C4-2B (cell line): Measurements from ENCODE around the gene VIT.

ENCODE experiments used
- ZFX ChIP-seq: fragments of 450-650 bp; IDR thresholded peaks from 2 replicates; pipeline ENCODE4 v1.6.1; 2017
- TF ChIP-seq, protein P1 (sequence below): fragments of 450-650 bp; conservative IDR thresholded peaks from 2 replicates; pipeline ENCODE4 v1.5.1; 2017; ENCODE audit warnings: mild to moderate bottlenecking

DNA sequence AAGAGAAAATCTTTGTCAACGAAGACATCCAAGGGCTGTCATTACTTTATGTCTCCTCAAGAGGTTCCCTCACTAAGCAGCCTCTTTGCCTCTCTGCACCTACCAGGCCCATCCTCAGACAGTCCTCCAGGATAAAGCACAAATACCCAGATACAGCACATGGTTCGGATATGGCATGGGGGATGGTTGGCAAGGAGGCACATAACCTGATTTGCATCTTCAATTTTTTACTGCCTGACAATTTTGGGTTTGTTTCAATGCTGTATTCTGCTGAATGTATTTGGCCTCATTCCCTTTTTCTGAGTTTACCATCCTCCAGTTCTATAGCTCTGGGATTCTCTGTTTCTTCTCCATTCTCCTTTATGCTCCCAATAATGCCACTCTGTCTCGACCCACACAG is 78.8 kb downstream of the VIT start:
- TF ChIP-seq, protein P1, sequence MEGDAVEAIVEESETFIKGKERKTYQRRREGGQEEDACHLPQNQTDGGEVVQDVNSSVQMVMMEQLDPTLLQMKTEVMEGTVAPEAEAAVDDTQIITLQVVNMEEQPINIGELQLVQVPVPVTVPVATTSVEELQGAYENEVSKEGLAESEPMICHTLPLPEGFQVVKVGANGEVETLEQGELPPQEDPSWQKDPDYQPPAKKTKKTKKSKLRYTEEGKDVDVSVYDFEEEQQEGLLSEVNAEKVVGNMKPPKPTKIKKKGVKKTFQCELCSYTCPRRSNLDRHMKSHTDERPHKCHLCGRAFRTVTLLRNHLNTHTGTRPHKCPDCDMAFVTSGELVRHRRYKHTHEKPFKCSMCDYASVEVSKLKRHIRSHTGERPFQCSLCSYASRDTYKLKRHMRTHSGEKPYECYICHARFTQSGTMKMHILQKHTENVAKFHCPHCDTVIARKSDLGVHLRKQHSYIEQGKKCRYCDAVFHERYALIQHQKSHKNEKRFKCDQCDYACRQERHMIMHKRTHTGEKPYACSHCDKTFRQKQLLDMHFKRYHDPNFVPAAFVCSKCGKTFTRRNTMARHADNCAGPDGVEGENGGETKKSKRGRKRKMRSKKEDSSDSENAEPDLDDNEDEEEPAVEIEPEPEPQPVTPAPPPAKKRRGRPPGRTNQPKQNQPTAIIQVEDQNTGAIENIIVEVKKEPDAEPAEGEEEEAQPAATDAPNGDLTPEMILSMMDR = no peak
- TF ChIP-seq ZFX = no peak
